Epithelial cell of esophagus (primary cell): ENCODE measurements around the gene LIMA1.
"Not testable (repeated sequence)": the region's sequence is repeated elsewhere in the genome, so short reads cannot be mapped to it uniquely, and the experiment has no call there.

Experiments used
- DNase-seq: peaks from one replicate; pipeline ENCODE4 v3.0.0; 2010; ENCODE audit warnings: low read depth
- H3K4me3 ChIP-seq: 2 replicates; pipeline ENCODE4 v1.5.1; 2011; ENCODE audit warnings: mild to moderate bottlenecking, low read length, control low read depth
- CTCF ChIP-seq: IDR thresholded peaks from 2 replicates; pipeline ENCODE4 v1.5.1; 2011; ENCODE audit warnings: low read depth, mild to moderate bottlenecking, low read length, control low read depth, inconsistent platforms; ENCODE audit not compliant: insufficient read depth; ENCODE audit errors: missing control alignments

LIMA1 gene

DNA sequence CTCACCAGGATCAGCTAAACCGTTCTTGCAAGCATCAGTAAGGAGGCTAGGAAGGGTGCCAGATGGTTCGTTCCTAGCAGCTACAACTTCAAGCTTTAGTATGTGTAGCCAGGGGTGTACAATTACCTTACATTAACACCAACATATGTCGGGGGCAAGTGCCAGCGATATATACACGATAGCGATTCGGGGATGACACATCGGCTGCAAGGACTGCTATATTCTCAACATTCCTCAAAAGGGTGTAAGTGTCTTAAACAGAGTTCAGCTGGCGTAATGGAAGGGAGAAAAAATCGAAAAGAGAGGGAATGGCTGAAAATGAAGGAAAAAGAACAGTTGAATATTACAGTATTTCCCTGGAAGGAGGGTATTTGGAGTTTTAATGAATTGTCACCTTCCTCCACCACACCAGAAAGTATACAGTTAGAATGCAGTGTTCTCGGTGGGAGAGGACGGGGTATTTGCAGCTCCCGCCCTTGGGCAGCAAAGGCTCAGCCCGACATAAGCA is 545 bp downstream of the LIMA1 start:
- no peak for TF ChIP-seq CTCF
- peak overlapping the region; percentile 73 for H3K4me3 ChIP-seq
- DNase-seq, result no peak

DNA sequence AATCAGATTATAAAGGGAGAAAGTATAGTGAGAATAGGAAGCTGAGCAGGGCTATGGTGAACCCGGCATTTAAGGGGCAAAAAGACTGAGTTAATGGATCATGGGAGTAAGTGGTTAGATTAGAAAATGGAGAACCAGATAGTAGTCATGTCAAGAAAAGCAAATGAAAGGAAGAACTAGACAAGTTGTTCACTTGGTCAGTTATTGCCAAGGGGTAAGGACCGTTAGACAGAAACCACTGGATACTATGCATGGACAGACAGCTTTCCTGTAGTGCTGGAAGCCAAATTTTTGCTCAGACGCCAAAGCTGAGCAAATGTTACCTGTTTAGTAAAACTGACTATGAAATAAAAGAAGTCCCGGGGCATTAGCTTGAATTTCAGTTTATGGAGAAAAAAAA is 3.8 kb downstream of the LIMA1 start:
- no peak for DNase-seq
- TF ChIP-seq CTCF, result no peak
- H3K4me3 ChIP-seq, result no peak overlapping the region

DNA sequence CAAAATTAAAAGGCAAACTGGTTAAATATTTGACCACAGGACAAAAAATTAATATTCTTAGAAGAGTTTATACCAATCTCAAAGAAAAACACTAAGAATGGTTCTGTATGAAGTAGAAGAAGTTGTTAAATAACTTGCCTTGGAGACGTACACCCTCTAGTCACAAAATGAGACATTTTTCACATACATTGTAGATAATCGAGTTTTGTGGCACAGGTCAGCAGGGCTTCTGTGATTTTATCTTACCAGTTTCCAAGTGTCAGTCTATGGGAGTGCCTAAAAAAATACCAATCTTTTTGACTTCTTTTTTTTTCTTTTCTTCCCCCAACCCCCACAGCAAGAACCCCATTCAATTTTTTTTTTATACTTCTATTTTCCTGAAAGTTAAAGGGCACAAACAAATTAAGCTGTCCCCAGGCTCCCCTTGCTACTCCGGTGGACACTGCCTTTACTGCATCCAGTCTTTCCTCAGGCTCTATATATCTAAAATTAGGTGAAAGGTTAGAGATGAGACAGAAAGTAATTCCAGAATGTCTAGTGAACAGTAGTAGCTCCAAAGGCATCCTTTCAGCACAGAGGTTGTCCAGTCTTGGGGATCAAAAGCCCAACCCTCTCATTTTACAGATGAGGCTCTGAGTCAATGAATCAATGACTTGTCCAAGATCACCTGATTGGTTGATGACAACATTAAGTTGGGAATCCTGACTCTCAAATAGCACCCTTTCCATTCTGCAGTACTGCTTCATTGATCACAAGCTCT is 6.2 kb downstream of the LIMA1 start:
- TF ChIP-seq CTCF, result no peak
- H3K4me3 ChIP-seq, result no peak overlapping the region
- no peak for DNase-seq

DNA sequence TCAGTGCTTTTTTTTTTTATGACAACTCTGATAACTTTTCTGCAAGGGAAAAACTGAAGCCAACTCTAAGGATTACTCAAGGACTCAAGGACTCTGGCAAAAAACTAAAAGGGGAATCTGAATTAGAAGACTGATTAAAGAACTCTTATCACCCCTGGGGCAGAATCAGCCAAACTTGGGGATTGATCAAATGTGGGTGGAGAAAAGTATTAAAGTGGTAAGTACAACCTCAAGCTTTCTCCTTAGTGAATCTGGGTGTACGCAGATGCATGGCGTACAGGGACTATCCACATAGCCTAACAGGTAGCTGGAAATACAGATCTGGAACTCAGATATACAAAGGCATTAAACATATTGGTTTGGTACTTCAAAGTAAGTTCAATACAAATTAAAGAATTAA is 7.3 kb downstream of the LIMA1 start:
- no peak overlapping the region for H3K4me3 ChIP-seq
- no peak for TF ChIP-seq CTCF
- DNase-seq, result no peak

DNA sequence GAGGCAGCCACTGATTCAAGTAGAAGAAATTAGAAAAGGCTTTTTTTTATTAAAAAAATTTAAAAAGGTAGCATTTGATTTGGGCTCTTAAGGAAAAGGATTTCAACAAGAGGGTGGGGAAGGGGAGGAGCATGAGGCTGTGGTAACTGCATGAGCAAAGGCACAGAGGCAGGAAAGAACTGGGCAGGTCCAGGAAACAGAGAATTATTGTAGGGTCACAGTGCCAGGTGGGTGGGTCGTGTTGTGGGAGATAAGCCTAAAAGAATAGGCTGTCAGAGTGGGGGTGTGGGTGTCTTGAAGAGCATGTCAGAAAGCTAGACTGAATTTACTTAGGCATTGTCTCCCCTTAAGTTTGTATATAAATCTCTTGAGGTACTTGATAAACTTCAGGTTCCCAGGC is 7.8 kb downstream of the LIMA1 start:
- H3K4me3 ChIP-seq, result no peak overlapping the region
- no peak for TF ChIP-seq CTCF
- DNase-seq, result peak; percentile 39

DNA sequence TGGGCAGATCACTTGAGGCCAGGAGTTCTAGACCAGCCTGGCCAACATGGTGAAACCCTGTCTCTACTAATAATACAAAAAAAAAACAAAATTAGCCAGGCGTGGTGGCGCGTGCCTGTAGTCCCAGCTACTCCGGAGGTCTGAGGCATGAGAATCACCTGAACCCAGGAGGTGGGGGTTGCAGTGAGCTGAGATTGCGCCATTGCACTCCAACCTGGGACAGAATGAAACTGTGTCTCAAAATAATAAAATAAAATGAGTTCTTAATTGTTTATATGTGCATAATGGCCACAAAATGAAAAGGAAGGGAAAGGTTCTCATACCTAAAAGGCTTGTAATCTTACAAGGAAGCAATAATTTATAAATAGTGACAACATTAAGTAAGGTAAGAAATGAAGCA is 8.2 kb downstream of the LIMA1 start:
- H3K4me3 ChIP-seq, DNase-seq: not testable (repeated sequence)

DNA sequence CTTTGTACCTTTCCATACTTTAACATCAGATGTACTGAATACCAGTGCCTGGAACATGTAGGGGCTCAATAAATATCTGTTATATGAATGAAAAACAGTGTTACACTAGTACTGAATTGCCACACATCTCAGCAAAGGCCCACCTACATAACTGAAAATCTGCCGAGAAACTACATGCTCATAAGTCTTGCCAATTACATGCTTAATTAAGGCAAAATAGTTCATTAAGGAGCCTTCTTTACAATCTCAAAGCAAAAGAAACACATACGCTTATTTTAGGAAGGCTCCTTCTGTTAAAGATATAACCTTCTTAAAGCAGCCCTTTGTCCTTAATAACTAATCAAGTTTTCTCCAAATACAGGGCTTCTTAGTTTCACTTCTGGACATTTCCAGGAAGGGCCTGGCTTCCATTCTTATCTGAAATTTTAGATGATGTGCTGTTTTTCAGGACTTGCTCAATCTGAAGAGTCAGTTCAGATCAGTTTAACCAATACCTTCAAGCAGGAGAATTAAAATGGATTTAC is 11.5 kb downstream of the LIMA1 start:
- no peak overlapping the region for H3K4me3 ChIP-seq
- TF ChIP-seq CTCF, result no peak
- no peak for DNase-seq
